Panc1 (cell line): Measurements from ENCODE around the gene HES1. TPM values are rescaled to one million over a fixed set of nuclear protein-coding genes. Genes with fewer than 3 reads are reported as not detected.

Source experiments
- ATAC-seq: fragments of 200-7000 bp; cut with Tn5 transposase; 2 replicates; pipeline ENCODE4 v1.9.1; 2020; ENCODE audit warnings: mild to moderate bottlenecking, moderate library complexity
- BruUV-seq: library from RNA; stranded (reverse); fragments of 400-500 nt; replicated peaks from 2 replicates; lab custom pipeline; 2021; lab: Mats Ljungman, UMichigan
- CTCF ChIA-PET: fragments of 300-600 bp; sonication (Branson Sonifier 250); formaldehyde crosslinking; loops from one replicate; lab custom pipeline; 2022; ENCODE audit warnings: antibody characterized with exemption; lab: Charles Lee
- POLR2A ChIA-PET: fragments of 300-600 bp; sonication (Branson Sonifier 250); formaldehyde crosslinking; loops from one replicate; lab custom pipeline; 2022; ENCODE audit warnings: antibody characterized with exemption; lab: Charles Lee
- DNase-seq: peaks from one replicate; pipeline ENCODE4 v3.0.0-alpha.2; 2010; ENCODE audit warnings: low read depth, low spot score
- H3K27ac ChIP-seq: 2 replicates; pipeline ENCODE4 v1.5.1; 2011; ENCODE audit warnings: mild to moderate bottlenecking, low read length, inconsistent platforms
- H3K27me3 ChIP-seq: fragments of 200-500 bp; sonication (Bioruptor generic); 2 replicates; pipeline ENCODE4 v1.6.0; 2014; ENCODE audit warnings: low read length, inconsistent platforms; ENCODE audit not compliant: control insufficient read depth, insufficient read depth
- H3K36me3 ChIP-seq: fragments of 200-500 bp; sonication (Bioruptor generic); 2 replicates; pipeline ENCODE4 v1.5.1; 2014; ENCODE audit warnings: inconsistent platforms, mild to moderate bottlenecking, low read length, moderate library complexity; ENCODE audit not compliant: control insufficient read depth, insufficient read depth
- H3K4me1 ChIP-seq: 2 replicates; pipeline ENCODE4 v1.5.1; 2011; ENCODE audit warnings: inconsistent platforms, mild to moderate bottlenecking, low read length, moderate library complexity; ENCODE audit not compliant: control insufficient read depth, insufficient read depth
- H3K4me3 ChIP-seq, 2 experiments: 2 replicates each; pipeline ENCODE4 v1.5.1; 2011 to 2012; ENCODE audit warnings: low read depth in 2 of 2, low read length in 2 of 2, mild to moderate bottlenecking in 2 of 2, inconsistent platforms in 1 of 2, moderate library complexity in 1 of 2
- H3K9me3 ChIP-seq: fragments of 200-500 bp; sonication (Bioruptor generic); 2 replicates; pipeline ENCODE4 v1.5.1; 2014; ENCODE audit warnings: low read depth, mild to moderate bottlenecking, inconsistent platforms, low read length, moderate library complexity; ENCODE audit not compliant: control insufficient read depth, insufficient read depth
- CTCF ChIP-seq: fragments of 450-650 bp; IDR thresholded peaks from 2 replicates; pipeline ENCODE4 v1.5.1; 2017; ENCODE audit warnings: mild to moderate bottlenecking
- POLR2AphosphoS5 ChIP-seq: IDR thresholded peaks from 2 replicates; pipeline ENCODE4 v1.6.1; 2012; ENCODE audit warnings: mild to moderate bottlenecking, low read depth, low read length, moderate library complexity
- REST ChIP-seq, 2 experiments: IDR thresholded peaks; 2 replicates each; pipeline ENCODE4 v1.6.1; 2011 to 2012; ENCODE audit warnings: low read depth in 2 of 2, control low read depth in 1 of 2, low read length in 1 of 2, mild to moderate bottlenecking in 1 of 2, moderate library complexity in 1 of 2; ENCODE audit not compliant: insufficient read depth in 1 of 2
- SIN3A ChIP-seq: IDR thresholded peaks from 2 replicates; pipeline ENCODE4 v1.6.1; 2012; ENCODE audit warnings: low read depth, mild to moderate bottlenecking, low read length, moderate library complexity, borderline replicate concordance; ENCODE audit not compliant: insufficient read depth
- TCF7L2 ChIP-seq: IDR thresholded peaks from 2 replicates; pipeline ENCODE4 v1.6.1; 2011; ENCODE audit warnings: mild to moderate bottlenecking, low read depth, low read length, inconsistent platforms
- in situ Hi-C: cut with HindIII; loops from 2 replicates; pipeline ENCODE4 v1.10.0; 2016; ENCODE audit warnings: low sequenced_read_pairs, low pct_unique_long_range_greater_than_20kb
- intact Hi-C: fragments of 100-400 bp; cut with micrococcal nuclease; formaldehyde crosslinking; loops from one replicate; pipeline ENCODE4 v1.10.0; 2022; ENCODE audit not compliant: unreplicated experiment
- total RNA-seq: library from RNA; stranded (reverse); gene quantifications from one replicate; pipeline ENCODE4 v1.2.1, GENCODE V29; 2021; ENCODE audit not compliant: unreplicated experiment

HES1 gene
- total RNA-seq, 1 experiment from 2014 or later: 28.5 TPM

- CTCF ChIA-PET: no interaction called here
- intact Hi-C loops (no loop called here), in situ Hi-C loops (no loop called here)
- POLR2A ChIA-PET: no interaction called here
- no peak for ATAC-seq
- Histone ChIP-seq H3K27me3 (no peaks in the 10 kb centered on the region), H3K9me3 (no peaks in the 10 kb centered on the region), H3K36me3 (no peaks in the 10 kb centered on the region), H3K4me1 (peaks cover 28% of the 10 kb centered on the region), H3K27ac (peak overlapping the region; percentile 31), H3K4me3 (no peak overlapping the region)
- no peak for DNase-seq
- BruUV-seq: no TSS peak
- TF ChIP-seq POLR2AphosphoS5 (no peak), REST (IDR thresholded peaks at IDR 0.05; ENCODE audit: insufficient read depth in 1 of 2, low read depth in 2 of 2, low read length in 1 of 2) (no peak), SIN3A (no peak), CTCF (no peak), TCF7L2 (no peak)
Measured at GRCh38 chr3:194098843-194099183, 37.1 kb upstream of the HES1 start.

DNA sequence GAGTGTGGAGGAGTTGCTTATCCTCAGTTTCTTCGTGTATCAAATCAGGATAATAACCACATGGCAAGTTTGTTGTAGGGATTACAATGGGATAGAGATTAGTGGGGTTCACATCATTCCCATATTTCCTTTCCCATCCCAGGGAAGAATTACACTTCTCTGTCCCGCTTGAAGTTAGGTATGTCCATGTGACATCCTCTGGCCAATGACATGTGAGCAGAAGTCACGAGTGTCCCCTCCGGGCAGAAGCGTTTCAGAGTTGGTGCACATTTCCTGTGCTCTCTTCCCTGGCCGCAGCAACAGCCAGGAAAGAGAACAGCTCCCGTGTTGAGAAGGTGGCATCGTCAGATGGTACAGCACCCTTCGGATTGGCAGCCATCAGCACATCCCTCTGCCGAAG, 36.7 kb upstream of the HES1 start:
- peak overlapping the region; percentile 31; the same call in 1 of the 2 replicates for H3K27ac ChIP-seq
- intact Hi-C loops: no loop called here
- H3K4me1 ChIP-seq: peaks cover 28% of the 10 kb centered on the region
- BruUV-seq: no TSS peak
- no peak for DNase-seq
- POLR2A ChIA-PET: no interaction called here
- H3K9me3 ChIP-seq: no peaks in the 10 kb centered on the region
- ATAC-seq: no peak
- in situ Hi-C loops: no loop called here
- CTCF ChIA-PET: no interaction called here
- H3K36me3 ChIP-seq: no peaks in the 10 kb centered on the region
- H3K4me3 ChIP-seq: no peak overlapping the region
- no peaks in the 10 kb centered on the region for H3K27me3 ChIP-seq
- TF ChIP-seq TCF7L2: no peak
- no peak for TF ChIP-seq CTCF
- no peak for TF ChIP-seq REST (IDR thresholded peaks at IDR 0.05; ENCODE audit: insufficient read depth in 1 of 2, low read depth in 2 of 2, low read length in 1 of 2)
- no peak for TF ChIP-seq SIN3A
- TF ChIP-seq POLR2AphosphoS5: no peak
